ENCODE data around the gene SLC7A4. TPM values are rescaled to one million over a fixed set of nuclear protein-coding genes. Genes with fewer than 3 reads are reported as not detected.
A peak's percentile ranks its signal among the peaks of the same experiment; 100 is the strongest.

The SLC7A4 gene
- total RNA-seq, 1 donor from 2014 or later, result 1.1 TPM

- H3K9me3 Mint-ChIP-seq (ENCODE audit: low read depth), result no peaks in the 10 kb centered on the region
- DNase-seq (ENCODE audit: low spot score, unreplicated experiment), result no peak
Observed at GRCh38 chr22:21026783-21027692, 5.3 kb downstream of the SLC7A4 start.

GRCh38 chr22:21025763-21026755 is 6.3 kb downstream of the SLC7A4 start:
- H3K4me1 Mint-ChIP-seq (ENCODE audit: low read depth), result no peaks in the 10 kb centered on the region
- no peak for DNase-seq (ENCODE audit: low spot score, unreplicated experiment)
- TF ChIP-seq CTCF (IDR thresholded peaks at IDR 0.05; ENCODE audit: unreplicated experiment), result no peak
- no peaks in the 10 kb centered on the region for H3K36me3 Mint-ChIP-seq (ENCODE audit: insufficient read depth)
- H3K4me3 Mint-ChIP-seq (ENCODE audit: low read depth), result no peak overlapping the region
- no peaks in the 10 kb centered on the region for H3K9me3 Mint-ChIP-seq (ENCODE audit: low read depth)
- H3K27me3 Mint-ChIP-seq, result peaks cover 17% of the 10 kb centered on the region
- no peak overlapping the region for H3K27ac Mint-ChIP-seq

More at GRCh38 chr22:21026783-21027692, 5.3 kb downstream of the SLC7A4 start:
- no peak overlapping the region for H3K4me3 Mint-ChIP-seq (ENCODE audit: low read depth)
- no peaks in the 10 kb centered on the region for H3K36me3 Mint-ChIP-seq (ENCODE audit: insufficient read depth)
- no peak for TF ChIP-seq CTCF (IDR thresholded peaks at IDR 0.05; ENCODE audit: unreplicated experiment)
- peaks cover 19% of the 10 kb centered on the region for H3K27me3 Mint-ChIP-seq
- no peak overlapping the region for H3K27ac Mint-ChIP-seq
- H3K4me1 Mint-ChIP-seq (ENCODE audit: low read depth), result no peaks in the 10 kb centered on the region

- H3K9me3 Mint-ChIP-seq (ENCODE audit: low read depth), result no peaks in the 10 kb centered on the region
- no peak for DNase-seq (ENCODE audit: low spot score, unreplicated experiment)
- no peaks in the 10 kb centered on the region for H3K4me1 Mint-ChIP-seq (ENCODE audit: low read depth)
Observed at GRCh38 chr22:21025266-21025665, 7.1 kb downstream of the SLC7A4 start.

GRCh38 chr22:21022955-21023614 is 9.3 kb downstream of the SLC7A4 start:
- Mint-ChIP-seq H3K4me3 (ENCODE audit: low read depth) (no peak overlapping the region), H3K27ac (no peak overlapping the region), H3K36me3 (ENCODE audit: insufficient read depth) (no peaks in the 10 kb centered on the region), H3K27me3 (no peaks in the 10 kb centered on the region), H3K9me3 (ENCODE audit: low read depth) (peaks cover 3% of the 10 kb centered on the region), H3K4me1 (ENCODE audit: low read depth) (no peaks in the 10 kb centered on the region)
- peak; percentile 27 for TF ChIP-seq CTCF (IDR thresholded peaks at IDR 0.05; ENCODE audit: unreplicated experiment)
- no peak for DNase-seq (ENCODE audit: low spot score, unreplicated experiment)

More at GRCh38 chr22:21025266-21025665, 7.1 kb downstream of the SLC7A4 start:
- Mint-ChIP-seq H3K4me3 (ENCODE audit: low read depth) (no peak overlapping the region), H3K36me3 (ENCODE audit: insufficient read depth) (no peaks in the 10 kb centered on the region), H3K27ac (peak overlapping the region; percentile 74), H3K27me3 (peaks cover 9% of the 10 kb centered on the region)
- no peak for TF ChIP-seq CTCF (IDR thresholded peaks at IDR 0.05; ENCODE audit: unreplicated experiment)
